Calu3 (cell line): ENCODE results near the gene SPACA7. TPM values are rescaled to one million over a fixed set of nuclear protein-coding genes. Genes with fewer than 3 reads are reported as not detected.

Experiments used
- BruUV-seq: library from RNA; stranded (reverse); fragments of 400-500 nt; replicated peaks from 2 replicates; lab custom pipeline; 2021; lab: Mats Ljungman, UMichigan
- CTCF ChIA-PET: fragments of 300-600 bp; sonication (Branson Sonifier 250); formaldehyde crosslinking; loops from one replicate; lab custom pipeline; 2022; ENCODE audit warnings: antibody characterized with exemption; lab: Charles Lee
- DNase-seq: peaks from one replicate; pipeline ENCODE4 v3.0.0; 2022
- H3K27ac Mint-ChIP-seq: one replicate; pipeline ENCODE4 v1.8.0; 2022; ENCODE audit warnings: mixed read lengths; ENCODE audit not compliant: unreplicated experiment
- H3K27me3 Mint-ChIP-seq: one replicate; pipeline ENCODE4 v1.8.0; 2022; ENCODE audit warnings: mixed read lengths; ENCODE audit not compliant: unreplicated experiment
- H3K36me3 Mint-ChIP-seq: one replicate; pipeline ENCODE4 v1.8.0; 2022; ENCODE audit warnings: mild to moderate bottlenecking, moderate library complexity, mixed read lengths; ENCODE audit not compliant: insufficient read depth, unreplicated experiment
- H3K4me1 Mint-ChIP-seq: one replicate; pipeline ENCODE4 v1.8.0; 2022; ENCODE audit warnings: mild to moderate bottlenecking, low read depth, mixed read lengths; ENCODE audit not compliant: unreplicated experiment
- H3K4me3 Mint-ChIP-seq: one replicate; pipeline ENCODE4 v1.8.0; 2022; ENCODE audit warnings: mild to moderate bottlenecking, low read depth, moderate library complexity, mixed read lengths; ENCODE audit not compliant: unreplicated experiment
- H3K9me3 Mint-ChIP-seq: one replicate; pipeline ENCODE4 v1.8.0; 2022; ENCODE audit warnings: low read depth, mixed read lengths; ENCODE audit not compliant: unreplicated experiment
- intact Hi-C: fragments of 100-400 bp; cut with micrococcal nuclease; formaldehyde crosslinking; loops from one replicate; pipeline ENCODE4 v1.10.0; 2022; ENCODE audit not compliant: unreplicated experiment
- total RNA-seq: library from RNA; stranded (reverse); gene quantifications from 2 replicates; pipeline ENCODE4 v1.2.3, GENCODE V29; 2022
- TF ChIP-seq, protein P1 (sequence below): fragments of 200-600 bp; IDR thresholded peaks from one replicate; pipeline ENCODE4 v1.8.0; 2022; ENCODE audit warnings: antibody characterized with exemption; ENCODE audit not compliant: unreplicated experiment

The SPACA7 gene
- total RNA-seq, 1 experiment from 2014 or later, result not detected

DNA sequence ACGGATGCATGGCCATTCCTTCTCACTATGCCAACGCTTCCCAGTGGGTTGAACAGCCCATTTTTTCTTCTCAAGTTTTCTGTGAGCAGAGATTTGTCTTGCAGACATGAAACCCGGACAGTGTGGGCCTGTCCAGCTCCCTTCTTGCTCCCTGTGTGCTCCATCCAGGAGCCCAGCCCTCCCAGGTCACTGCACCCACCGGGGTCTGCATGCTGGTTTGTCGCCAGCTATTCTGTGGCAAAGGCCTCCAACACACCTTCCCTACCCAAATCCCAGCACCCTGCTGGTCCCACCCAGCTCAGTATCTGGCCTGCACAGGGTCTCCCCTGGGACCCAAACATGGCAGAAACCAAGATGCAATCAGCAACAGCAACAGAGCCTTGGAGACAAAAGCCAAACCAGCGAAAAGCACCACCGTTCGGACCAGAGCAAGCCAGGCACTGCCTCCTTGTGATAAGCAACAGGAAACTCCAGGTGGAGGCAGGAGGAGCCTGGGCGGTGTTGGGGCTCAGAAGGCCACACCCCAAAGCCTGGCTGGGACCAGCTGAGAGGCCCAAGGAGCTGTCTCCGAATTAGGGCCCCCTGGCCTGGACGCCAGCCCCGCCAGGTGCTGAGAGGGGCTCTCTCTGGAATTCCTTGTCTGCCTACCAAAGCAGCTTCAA, 12.2 kb upstream of the SPACA7 start:
- no peak overlapping the region for H3K4me3 Mint-ChIP-seq
- H3K36me3 Mint-ChIP-seq, result no peaks in the 10 kb centered on the region
- intact Hi-C loops, result no loop called here
- H3K27me3 Mint-ChIP-seq, result no peaks in the 10 kb centered on the region
- no peaks in the 10 kb centered on the region for H3K4me1 Mint-ChIP-seq
- CTCF ChIA-PET, result no interaction called here
- TF ChIP-seq, protein P1, sequence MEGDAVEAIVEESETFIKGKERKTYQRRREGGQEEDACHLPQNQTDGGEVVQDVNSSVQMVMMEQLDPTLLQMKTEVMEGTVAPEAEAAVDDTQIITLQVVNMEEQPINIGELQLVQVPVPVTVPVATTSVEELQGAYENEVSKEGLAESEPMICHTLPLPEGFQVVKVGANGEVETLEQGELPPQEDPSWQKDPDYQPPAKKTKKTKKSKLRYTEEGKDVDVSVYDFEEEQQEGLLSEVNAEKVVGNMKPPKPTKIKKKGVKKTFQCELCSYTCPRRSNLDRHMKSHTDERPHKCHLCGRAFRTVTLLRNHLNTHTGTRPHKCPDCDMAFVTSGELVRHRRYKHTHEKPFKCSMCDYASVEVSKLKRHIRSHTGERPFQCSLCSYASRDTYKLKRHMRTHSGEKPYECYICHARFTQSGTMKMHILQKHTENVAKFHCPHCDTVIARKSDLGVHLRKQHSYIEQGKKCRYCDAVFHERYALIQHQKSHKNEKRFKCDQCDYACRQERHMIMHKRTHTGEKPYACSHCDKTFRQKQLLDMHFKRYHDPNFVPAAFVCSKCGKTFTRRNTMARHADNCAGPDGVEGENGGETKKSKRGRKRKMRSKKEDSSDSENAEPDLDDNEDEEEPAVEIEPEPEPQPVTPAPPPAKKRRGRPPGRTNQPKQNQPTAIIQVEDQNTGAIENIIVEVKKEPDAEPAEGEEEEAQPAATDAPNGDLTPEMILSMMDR, result no peak
- H3K9me3 Mint-ChIP-seq, result no peaks in the 10 kb centered on the region
- BruUV-seq, result no TSS peak
- H3K27ac Mint-ChIP-seq, result no peak overlapping the region
- no peak for DNase-seq

DNA sequence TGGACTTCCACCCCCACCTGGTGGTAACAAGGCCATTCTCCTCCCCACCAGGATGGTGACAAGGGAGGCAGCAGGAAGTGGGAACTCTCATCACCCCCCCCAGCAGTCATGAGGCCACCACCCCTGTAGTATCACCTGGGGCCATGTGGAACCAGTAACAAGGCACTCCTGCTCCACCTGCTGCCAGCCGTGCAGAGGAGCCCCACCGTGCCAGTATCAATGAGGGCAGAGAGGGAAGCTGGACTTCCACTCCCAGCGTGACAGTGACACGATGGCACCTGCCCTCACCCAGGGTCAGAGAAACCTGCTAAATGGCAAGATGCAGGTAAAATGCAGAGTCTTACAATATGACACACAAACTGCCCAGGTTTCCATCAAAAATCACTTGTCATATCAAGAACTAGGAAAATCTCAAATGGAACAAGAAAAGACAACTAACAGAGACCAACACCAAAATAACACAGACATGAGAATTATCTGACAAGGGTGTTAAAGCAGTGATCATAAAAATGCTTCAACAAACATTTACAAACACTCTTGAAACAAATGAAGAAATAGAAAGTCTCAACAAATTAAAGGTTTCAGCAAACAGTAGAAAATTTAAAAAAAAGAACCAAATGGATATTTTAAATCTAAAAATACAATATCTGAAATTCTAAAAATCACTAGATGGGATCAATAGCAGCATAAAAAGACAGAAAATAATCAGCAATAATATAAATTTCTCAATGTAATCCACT, 9.1 kb upstream of the SPACA7 start:
- DNase-seq, result no peak
- H3K27me3 Mint-ChIP-seq, result no peaks in the 10 kb centered on the region
- H3K27ac Mint-ChIP-seq, result no peak overlapping the region
- TF ChIP-seq, protein P1, result no peak
- H3K4me1 Mint-ChIP-seq, result no peaks in the 10 kb centered on the region
- no peaks in the 10 kb centered on the region for H3K9me3 Mint-ChIP-seq
- BruUV-seq, result no TSS peak
- CTCF ChIA-PET, result no interaction called here
- intact Hi-C loops, result no loop called here
- no peaks in the 10 kb centered on the region for H3K36me3 Mint-ChIP-seq
- H3K4me3 Mint-ChIP-seq, result no peak overlapping the region

DNA sequence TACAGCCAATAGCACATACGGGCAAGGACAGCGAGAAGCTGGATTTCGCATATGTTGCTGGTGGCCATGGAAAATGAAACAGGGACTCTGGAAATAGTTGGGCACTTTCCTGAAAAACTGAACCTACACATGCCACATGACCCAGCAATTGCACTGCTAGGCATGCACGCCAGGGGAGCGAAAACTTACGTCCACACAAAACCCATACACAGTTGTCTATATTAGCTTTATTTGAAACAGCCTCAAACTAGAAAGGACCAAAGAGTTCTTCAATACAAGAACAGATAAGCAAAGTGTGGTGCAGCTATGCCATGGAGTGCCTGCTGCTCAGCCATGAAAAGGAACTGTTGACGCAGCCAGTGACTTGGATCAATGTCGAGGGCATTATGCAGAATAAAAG, 7.3 kb upstream of the SPACA7 start:
- H3K4me3 Mint-ChIP-seq, result no peak overlapping the region
- no TSS peak for BruUV-seq
- H3K27ac Mint-ChIP-seq, result no peak overlapping the region
- CTCF ChIA-PET, result no interaction called here
- intact Hi-C loops, result no loop called here
- H3K4me1 Mint-ChIP-seq, result no peaks in the 10 kb centered on the region
- no peaks in the 10 kb centered on the region for H3K36me3 Mint-ChIP-seq
- no peaks in the 10 kb centered on the region for H3K9me3 Mint-ChIP-seq
- H3K27me3 Mint-ChIP-seq, result no peaks in the 10 kb centered on the region
- TF ChIP-seq, protein P1, result no peak
- no peak for DNase-seq

DNA sequence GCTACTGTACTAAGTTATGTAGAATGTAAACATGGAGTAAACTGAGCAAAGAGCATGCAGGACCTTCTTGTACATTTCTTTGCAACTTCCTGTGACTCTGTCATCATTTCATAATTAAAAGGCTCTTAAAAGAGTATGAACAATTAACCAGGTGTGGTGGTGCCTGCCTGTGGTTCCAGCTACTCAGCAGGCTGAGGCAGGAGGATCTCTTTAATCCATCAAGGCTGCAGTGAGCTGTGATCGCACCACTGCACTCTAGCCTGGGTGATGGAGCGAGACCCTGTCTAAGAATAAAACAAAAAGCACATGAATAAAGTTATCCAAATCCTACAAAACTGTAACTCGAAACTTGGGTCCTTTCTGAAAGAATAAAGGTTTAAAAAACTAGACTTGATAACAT, 5.8 kb upstream of the SPACA7 start:
- no peak for DNase-seq
- Mint-ChIP-seq H3K4me3 (no peak overlapping the region), H3K36me3 (no peaks in the 10 kb centered on the region), H3K4me1 (no peaks in the 10 kb centered on the region), H3K27ac (no peak overlapping the region), H3K9me3 (no peaks in the 10 kb centered on the region), H3K27me3 (no peaks in the 10 kb centered on the region)
- intact Hi-C loops, result no loop called here
- CTCF ChIA-PET, result no interaction called here
- BruUV-seq, result no TSS peak
- TF ChIP-seq, protein P1, result no peak
